HepG2 (cell line): ENCODE measurements around the gene DNAAF9. TPM values are rescaled to one million over a fixed set of nuclear protein-coding genes. Genes with fewer than 3 reads are reported as not detected.

Source experiments
- ATAC-seq: fragments of 200-7000 bp; cut with Tn5 transposase; 3 replicates; pipeline ENCODE4 v1.9.1; 2020; ENCODE audit warnings: mild to moderate bottlenecking, moderate library complexity
- BruUV-seq: library from RNA; stranded (reverse); fragments of 400-500 nt; replicated peaks from 2 replicates; lab custom pipeline; 2021; lab: Mats Ljungman, UMichigan
- CTCF ChIA-PET: fragments of 300-600 bp; formaldehyde crosslinking; extraction: SDS; loops from one replicate; lab custom pipeline; 2021; ENCODE audit warnings: low total read pairs, inconsistent platforms, low intra/inter-chr PET ratio; lab: Yijun Ruan, JAX
- POLR2A ChIA-PET: fragments of 350-600 bp; sonication (Branson Sonifier 250); formaldehyde crosslinking; loops from one replicate; lab custom pipeline; 2020; ENCODE audit warnings: antibody characterized with exemption, inconsistent platforms; lab: Yijun Ruan, JAX
- DNase-seq: peaks from one replicate; pipeline ENCODE4 v3.0.0-alpha.2; 2015; ENCODE audit warnings: low spot score
- FAIRE-seq: peaks from 3 replicates; lab custom pipeline; 2011; peaks lifted over from hg19 to GRCh38; lab: Jason Lieb, UNC
- H2AFZ ChIP-seq: one replicate; pipeline ENCODE4 v1.6.1; 2011; ENCODE audit warnings: low read length, inconsistent platforms
- H3K27ac ChIP-seq: fragments of 300-600 bp; 3 replicates; pipeline ENCODE4 v1.8.0; 2011; ENCODE audit warnings: mixed run types, mild to moderate bottlenecking, mixed read lengths, low read length, inconsistent platforms; ENCODE audit not compliant: insufficient read depth; ENCODE audit errors: extremely low read length
- H3K27me3 ChIP-seq, 2 experiments: fragments of 200-600 bp in 1 of 2; 2 replicates in 1 of 2; 3 replicates in 1 of 2; pipeline versions ENCODE4 v1.6.0 to v1.8.0; 2011; ENCODE audit warnings: low read length in 2 of 2, mild to moderate bottlenecking in 2 of 2, moderate library complexity in 2 of 2, inconsistent platforms in 1 of 2; ENCODE audit not compliant: insufficient read depth in 2 of 2, control insufficient read depth in 1 of 2
- H3K36me3 ChIP-seq, 2 experiments: fragments of 200-600 bp in 1 of 2; replicated peaks in 1 of 2; 2 replicates in 1 of 2; 3 replicates in 1 of 2; pipeline versions ENCODE4 v1.5.1 to v1.8.0; 2011; ENCODE audit warnings: low read length in 2 of 2, inconsistent platforms in 1 of 2; ENCODE audit not compliant: insufficient read depth in 2 of 2, control insufficient read depth in 1 of 2
- H3K4me1 ChIP-seq: 2 replicates; pipeline ENCODE4 v1.5.1; 2012; ENCODE audit warnings: low read length, inconsistent platforms; ENCODE audit not compliant: insufficient read depth
- H3K4me2 ChIP-seq: 2 replicates; pipeline ENCODE4 v1.6.0; 2011; ENCODE audit warnings: low read depth, low read length, inconsistent platforms
- H3K4me3 ChIP-seq, 3 experiments: fragments of 200-600 bp in 1 of 3; sonication (generic), shearing (Covaris generic) in 1 of 3; replicated peaks in 1 of 3; 2 replicates each; pipeline ENCODE4 v1.5.1; 2011 to 2016; ENCODE audit warnings: low read length in 3 of 3, inconsistent platforms in 2 of 3, low read depth in 2 of 3, mild to moderate bottlenecking in 2 of 3, control low read depth in 1 of 3, mixed read lengths in 1 of 3; ENCODE audit not compliant: insufficient read depth in 1 of 3
- H3K79me2 ChIP-seq: one replicate; pipeline ENCODE4 v1.6.1; 2011; ENCODE audit warnings: low read length, inconsistent platforms; ENCODE audit not compliant: insufficient read depth
- H3K9ac ChIP-seq: 2 replicates; pipeline ENCODE4 v1.6.0; 2011; ENCODE audit warnings: mild to moderate bottlenecking, low read depth, low read length, inconsistent platforms; ENCODE audit not compliant: insufficient read depth
- H3K9me3 ChIP-seq: 2 replicates; pipeline ENCODE4 v1.5.1; 2012; ENCODE audit warnings: mild to moderate bottlenecking, low read length
- H4K20me1 ChIP-seq: 2 replicates; pipeline ENCODE4 v1.6.0; 2011; ENCODE audit warnings: inconsistent platforms, mild to moderate bottlenecking, low read length, moderate library complexity; ENCODE audit not compliant: insufficient read depth
- FOXA1 ChIP-seq, 2 experiments: fragments of 450-650 bp in 1 of 2; sonication (generic) in 1 of 2; formaldehyde crosslinking in 1 of 2; IDR thresholded peaks; 2 replicates each; pipeline versions ENCODE4 v1.4.0 to v1.6.1; 2016 to 2020; ENCODE audit warnings: missing genetic modification reagents in 1 of 2
- HDAC6 ChIP-seq: fragments of 200-600 bp; sonication (generic); IDR thresholded peaks from 2 replicates; pipeline ENCODE4 v1.7.0; 2017; ENCODE audit warnings: mild to moderate bottlenecking, antibody characterized with exemption, low read length, low read depth
- KDM3A ChIP-seq: IDR thresholded peaks from 2 replicates; pipeline ENCODE4 v1.6.1; 2018; ENCODE audit warnings: low read depth, missing compliant biosample characterization
- KDM5B ChIP-seq: sonication (generic); formaldehyde crosslinking; IDR thresholded peaks from 2 replicates; pipeline ENCODE4 v1.4.0; 2020; ENCODE audit warnings: missing genetic modification reagents, mild to moderate bottlenecking, borderline replicate concordance
- MEIS1 ChIP-seq: sonication (generic); formaldehyde crosslinking; IDR thresholded peaks from 2 replicates; pipeline ENCODE4 v1.9.0; 2021; ENCODE audit warnings: mild to moderate bottlenecking, missing genetic modification reagents, moderate library complexity, borderline replicate concordance
- NR1H2 ChIP-seq: sonication (generic); formaldehyde crosslinking; IDR thresholded peaks from 2 replicates; pipeline ENCODE4 v1.8.1; 2022; ENCODE audit warnings: low read depth, missing genetic modification reagents, borderline replicate concordance
- ZNF281 ChIP-seq: sonication (generic); formaldehyde crosslinking; IDR thresholded peaks from 2 replicates; pipeline ENCODE4 v1.4.0; 2020; ENCODE audit warnings: missing genetic modification reagents, borderline replicate concordance
- ZNF350 ChIP-seq: sonication (generic); formaldehyde crosslinking; IDR thresholded peaks from 2 replicates; pipeline ENCODE4 v1.4.0; 2020; ENCODE audit warnings: mild to moderate bottlenecking, low read depth, missing genetic modification reagents, borderline replicate concordance
- ZNF446 ChIP-seq: sonication (generic); formaldehyde crosslinking; IDR thresholded peaks from 2 replicates; pipeline ENCODE4 v1.5.0; 2020; ENCODE audit warnings: mild to moderate bottlenecking, missing genetic modification reagents
- ZNF800 ChIP-seq: sonication (generic); formaldehyde crosslinking; IDR thresholded peaks from 2 replicates; pipeline ENCODE4 v1.4.0; 2020; ENCODE audit warnings: missing genetic modification reagents
- WGBS: methylation state at CpG from one replicate; pipeline ENCODE4 v1.1.6; 2017; ENCODE audit warnings: low lambda C conversion rate; 5-methylcytosine and 5-hydroxymethylcytosine counted together
- in situ Hi-C: cut with HindIII; loops from 2 replicates; pipeline ENCODE4 v1.10.0; 2017; ENCODE audit warnings: low pct_unique_long_range_greater_than_20kb; ENCODE audit not compliant: extremely low pct_ligation_motif_present
- intact Hi-C: fragments of 100-400 bp; cut with micrococcal nuclease; formaldehyde crosslinking; loops from one replicate; pipeline ENCODE4 v1.10.0; 2022; ENCODE audit not compliant: unreplicated experiment
- polyA plus RNA-seq, 8 experiments: library from polyadenylated mRNA; depleted of rRNA in 3 of 8; stranded (reverse) in 7 of 8; unstranded in 1 of 8; fragments of >200 nt; fragmentation: Illumina TruSeq in 4 of 8; extraction: Trizol in 4 of 8; gene quantifications; 2 replicates each; pipeline versions ENCODE4 v1.2.1 to v1.2.3, GENCODE V29; 2011 to 2016; ENCODE audit warnings: low read depth in 4 of 8, missing spikeins in 1 of 8, mixed read lengths in 1 of 8; ENCODE audit not compliant: insufficient read depth in 1 of 8
- total RNA-seq, 5 experiments: library from RNA; depleted of rRNA; stranded (reverse); fragments of >200 nt; fragmentation: Illumina TruSeq; extraction: Trizol; gene quantifications; 2 replicates each; pipeline ENCODE4 v1.2.3, GENCODE V29; 2016; ENCODE audit warnings: low read depth in 1 of 5

The DNAAF9 gene
- total and polyA plus RNA-seq, 2 of the 13 experiments (the other 11 are each of a cell fraction or from before 2014, with no cell fraction given): 10.5 to 14.9 TPM

- in situ Hi-C loops (no loop called here), intact Hi-C loops (no loop called here)
- no peak for ATAC-seq
- Histone ChIP-seq H3K9ac (no peak overlapping the region), H2AFZ (no peak overlapping the region), H3K9me3 (peaks cover 7% of the 10 kb centered on the region; the same call in 1 of the 2 replicates), H4K20me1 (no peaks in the 10 kb centered on the region; the same call in 1 of the 2 replicates), H3K36me3 (peaks cover 7 to 24% of the 10 kb centered on the region in 2 experiments), H3K4me3 (no peak overlapping the region), H3K27me3 (no peaks in the 10 kb centered on the region), H3K4me1 (peaks cover 12% of the 10 kb centered on the region; the same call in 1 of the 2 replicates), H3K4me2 (no peak overlapping the region), H3K27ac (no peak overlapping the region), H3K79me2 (peaks cover 34% of the 10 kb centered on the region)
- no peak for DNase-seq
- FAIRE-seq: no peak
- CTCF ChIA-PET: no interaction called here
- BruUV-seq: no TSS peak
- WGBS: 90% methylated on average over 3 of the region's 3 CpGs
- POLR2A ChIA-PET: no interaction called here
- TF ChIP-seq MEIS1 (CRISPR knock-in tag) (no peak), KDM3A (no peak), ZNF446 (CRISPR knock-in tag) (no peak), FOXA1 (IDR thresholded peaks at IDR 0.05) (no peak), FOXA1 (CRISPR knock-in tag; IDR thresholded peaks at IDR 0.05) (no peak), HDAC6 (no peak), ZNF281 (CRISPR knock-in tag) (no peak), KDM5B (CRISPR knock-in tag) (no peak), NR1H2 (CRISPR knock-in tag) (no peak), ZNF350 (CRISPR knock-in tag) (no peak), ZNF800 (CRISPR knock-in tag) (no peak)
Observed at GRCh38 chr20:3382836-3383235, 24.6 kb downstream of the DNAAF9 start.
